GM12801 (cell line): Measurements from ENCODE around the gene TARDBP.

Experiments used
- CTCF ChIP-seq: IDR thresholded peaks from one replicate; pipeline ENCODE4 v1.5.1; 2011; ENCODE audit warnings: control low read depth; ENCODE audit not compliant: insufficient read length; ENCODE audit errors: extremely low read depth

The TARDBP gene

GRCh38 chr1:11019971-11020370 is 7.5 kb downstream of the TARDBP start:
- no peak for TF ChIP-seq CTCF

DNA sequence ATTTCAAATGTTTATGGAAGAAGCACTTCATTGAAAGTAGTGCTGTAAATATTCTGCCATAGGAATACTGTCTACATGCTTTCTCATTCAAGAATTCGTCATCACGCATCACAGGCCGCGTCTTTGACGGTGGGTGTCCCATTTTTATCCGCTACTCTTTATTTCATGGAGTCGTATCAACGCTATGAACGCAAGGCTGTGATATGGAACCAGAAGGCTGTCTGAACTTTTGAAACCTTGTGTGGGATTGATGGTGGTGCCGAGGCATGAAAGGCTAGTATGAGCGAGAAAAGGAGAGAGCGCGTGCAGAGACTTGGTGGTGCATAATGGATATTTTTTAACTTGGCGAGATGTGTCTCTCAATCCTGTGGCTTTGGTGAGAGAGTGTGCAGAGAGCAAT is 10.7 kb downstream of the TARDBP start:
- TF ChIP-seq CTCF = no peak

DNA sequence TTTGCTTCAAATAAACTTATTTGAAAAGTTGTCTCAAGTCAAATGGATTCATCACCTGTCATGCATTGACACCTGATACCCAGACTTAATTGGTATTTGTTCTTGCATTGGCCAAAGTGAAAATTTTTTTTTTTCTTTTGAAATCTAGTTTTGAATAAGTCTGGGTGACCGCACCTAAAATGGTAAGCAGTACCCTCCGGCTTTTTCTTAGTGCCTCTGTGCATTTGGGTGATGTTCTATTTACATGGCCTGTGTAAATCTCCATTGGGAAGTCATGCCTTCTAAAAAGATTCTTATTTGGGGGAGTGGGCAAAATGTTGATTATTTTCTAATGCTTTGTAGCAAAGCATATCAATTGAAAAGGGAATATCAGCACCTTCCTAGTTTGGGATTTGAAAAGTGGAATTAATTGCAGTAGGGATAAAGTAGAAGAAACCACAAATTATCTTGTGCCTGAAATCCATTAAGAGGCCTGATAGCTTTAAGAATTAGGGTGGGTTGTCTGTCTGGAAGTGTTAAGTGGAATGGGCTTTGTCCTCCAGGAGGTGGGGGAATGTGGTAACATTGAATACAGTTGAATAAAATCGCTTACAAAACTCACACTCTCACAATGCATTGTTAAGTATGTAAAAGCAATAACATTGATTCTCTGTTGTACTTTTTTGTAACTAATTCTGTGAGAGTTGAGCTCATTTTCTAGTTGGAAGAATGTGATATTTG is 11.9 kb downstream of the TARDBP start:
- no peak for TF ChIP-seq CTCF

- TF ChIP-seq CTCF = no peak
These were observed 12.4 kb downstream of the TARDBP start for GRCh38 chr1:11024874-11025203.

DNA sequence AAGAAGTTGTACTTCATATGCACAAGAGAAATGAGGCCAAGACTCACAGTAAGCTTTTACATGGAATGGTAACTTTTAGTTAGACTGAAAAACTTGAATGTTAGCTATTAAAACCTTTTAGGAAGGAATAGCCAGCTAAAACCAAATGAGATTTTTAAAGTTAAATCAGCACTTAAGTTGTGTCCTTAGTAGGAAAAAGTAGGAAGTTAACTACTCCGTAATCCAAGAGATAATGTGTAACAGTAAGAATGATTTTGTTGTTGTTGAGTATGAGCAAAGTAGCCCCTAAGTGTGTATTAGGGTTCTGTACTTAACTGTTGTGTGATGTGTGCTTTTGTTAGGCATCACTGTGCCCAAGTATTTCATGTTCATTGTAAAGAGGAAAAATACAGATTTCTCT is 13.2 kb downstream of the TARDBP start:
- no peak for TF ChIP-seq CTCF

DNA sequence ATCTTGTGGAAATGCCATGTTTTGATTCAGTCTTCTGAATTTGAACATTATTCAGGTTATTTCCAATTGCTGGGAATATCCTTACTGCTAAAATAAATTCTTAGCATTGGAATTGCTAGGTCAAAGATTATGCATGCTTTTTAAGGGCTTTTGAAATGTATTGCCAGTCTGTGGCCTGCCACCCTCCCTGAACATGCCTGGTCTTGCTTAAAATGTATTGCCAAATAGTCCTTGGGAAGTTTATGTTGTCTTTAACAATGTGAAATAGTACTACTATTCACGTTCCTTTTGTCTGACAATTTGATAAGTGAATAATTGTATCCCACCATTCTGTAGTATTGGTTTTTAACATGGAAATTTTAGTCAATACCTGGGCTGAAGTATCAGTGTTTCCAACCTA is 13.6 kb downstream of the TARDBP start:
- no peak for TF ChIP-seq CTCF

DNA sequence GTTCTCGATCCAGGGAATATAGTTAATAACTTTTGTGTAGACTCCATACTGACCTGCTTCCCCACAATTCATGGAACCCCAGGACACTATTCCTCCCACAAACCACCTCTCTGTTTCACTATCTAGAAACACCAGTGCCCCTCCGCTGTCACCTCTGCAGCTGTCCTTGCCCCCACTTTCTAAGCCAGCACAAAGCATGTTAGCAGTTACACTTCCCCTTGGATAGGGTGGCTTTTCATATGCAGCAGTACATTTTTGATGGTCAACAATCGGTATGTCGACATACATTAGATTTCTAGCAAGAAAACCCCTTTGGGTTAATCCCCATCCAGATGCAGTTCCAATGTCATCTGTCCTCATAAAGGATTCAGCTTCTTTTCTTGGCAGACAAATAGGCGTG is 14.4 kb downstream of the TARDBP start:
- TF ChIP-seq CTCF = no peak

DNA sequence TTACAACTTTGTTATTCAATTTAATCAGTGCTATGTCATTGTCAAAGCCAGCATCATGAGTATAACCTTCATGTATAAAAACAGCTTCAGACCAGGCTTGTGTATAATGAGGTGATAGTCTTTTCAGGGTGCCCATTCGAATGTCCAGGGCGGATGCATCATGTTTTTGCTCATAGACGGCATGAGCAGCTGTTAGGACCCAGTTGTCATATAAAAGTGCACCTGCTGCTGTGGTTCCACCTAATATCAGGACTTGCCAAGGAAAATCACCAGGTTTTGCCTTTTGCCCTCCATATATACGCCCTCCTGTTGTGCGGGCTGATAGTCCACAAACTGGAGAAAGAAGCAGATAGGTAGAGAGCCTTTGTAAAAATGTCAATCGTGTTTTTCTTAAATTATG is 14.9 kb downstream of the TARDBP start:
- no peak for TF ChIP-seq CTCF
